ENCODE measurements around the gene TLX3. TPM values are rescaled to one million over a fixed set of nuclear protein-coding genes. Genes with fewer than 3 reads are reported as not detected.

TLX3 gene
- total RNA-seq, 1 donor from 2014 or later = 2.1 TPM

- Mint-ChIP-seq H3K36me3 (no peaks in the 10 kb centered on the region), H3K4me3 (no peak overlapping the region), H3K9me3 (no peaks in the 10 kb centered on the region), H3K27me3 (no peaks in the 10 kb centered on the region), H3K4me1 (ENCODE audit: unreplicated experiment) (no peaks in the 10 kb centered on the region), H3K27ac (no peak overlapping the region)
- no peak for DNase-seq (ENCODE audit: extremely low spot score, unreplicated experiment)
- no peak for TF ChIP-seq CTCF (conservative IDR thresholded peaks at IDR 0.05)
Observed at GRCh38 chr5:171275841-171276544, 33.1 kb upstream of the TLX3 start.

GRCh38 chr5:171283753-171284152 is 25.3 kb upstream of the TLX3 start:
- peaks cover 3% of the 10 kb centered on the region for H3K36me3 Mint-ChIP-seq
- no peaks in the 10 kb centered on the region for H3K4me1 Mint-ChIP-seq (ENCODE audit: unreplicated experiment)
- no peak overlapping the region for H3K27ac Mint-ChIP-seq
- DNase-seq (ENCODE audit: extremely low spot score, unreplicated experiment) = no peak
- H3K27me3 Mint-ChIP-seq = peaks cover 4% of the 10 kb centered on the region
- no peak for TF ChIP-seq CTCF (conservative IDR thresholded peaks at IDR 0.05)
- H3K9me3 Mint-ChIP-seq = no peaks in the 10 kb centered on the region
- no peak overlapping the region for H3K4me3 Mint-ChIP-seq

GRCh38 chr5:171285465-171285864 is 23.6 kb upstream of the TLX3 start:
- H3K27me3 Mint-ChIP-seq = peaks cover 4% of the 10 kb centered on the region
- no peak for TF ChIP-seq CTCF (conservative IDR thresholded peaks at IDR 0.05)
- H3K36me3 Mint-ChIP-seq = peaks cover 3% of the 10 kb centered on the region
- H3K4me3 Mint-ChIP-seq = no peak overlapping the region
- H3K27ac Mint-ChIP-seq = no peak overlapping the region
- no peaks in the 10 kb centered on the region for H3K4me1 Mint-ChIP-seq (ENCODE audit: unreplicated experiment)
- no peak for DNase-seq (ENCODE audit: extremely low spot score, unreplicated experiment)
- H3K9me3 Mint-ChIP-seq = no peaks in the 10 kb centered on the region

- Mint-ChIP-seq H3K27me3 (peaks cover 3% of the 10 kb centered on the region), H3K4me1 (ENCODE audit: unreplicated experiment) (peaks cover 2% of the 10 kb centered on the region), H3K9me3 (no peaks in the 10 kb centered on the region), H3K4me3 (no peak overlapping the region), H3K27ac (no peak overlapping the region), H3K36me3 (peaks cover under 1% of the 10 kb centered on the region)
- DNase-seq (ENCODE audit: extremely low spot score, unreplicated experiment) = no peak
- TF ChIP-seq CTCF (conservative IDR thresholded peaks at IDR 0.05) = no peak
Observed at GRCh38 chr5:171288066-171288465, 21.0 kb upstream of the TLX3 start.

- peaks cover 3% of the 10 kb centered on the region for H3K9me3 Mint-ChIP-seq
- peaks cover 5% of the 10 kb centered on the region for H3K27me3 Mint-ChIP-seq
- no peak for DNase-seq (ENCODE audit: extremely low spot score, unreplicated experiment)
Observed at GRCh38 chr5:171291371-171291770, 17.7 kb upstream of the TLX3 start.

More at GRCh38 chr5:171291371-171291770, 17.7 kb upstream of the TLX3 start:
- H3K27ac Mint-ChIP-seq = no peak overlapping the region
- H3K36me3 Mint-ChIP-seq = peaks cover 7% of the 10 kb centered on the region
- H3K4me1 Mint-ChIP-seq (ENCODE audit: unreplicated experiment) = peaks cover 9% of the 10 kb centered on the region
- no peak overlapping the region for H3K4me3 Mint-ChIP-seq
- no peak for TF ChIP-seq CTCF (conservative IDR thresholded peaks at IDR 0.05)
